PC-9 (cell line): ENCODE measurements around the gene VEZT. TPM values are rescaled to one million over a fixed set of nuclear protein-coding genes. Genes with fewer than 3 reads are reported as not detected.
"Not testable (repeated sequence)": the region's sequence is repeated elsewhere in the genome, so short reads cannot be mapped to it uniquely, and the experiment has no call there.

Source experiments
- BruUV-seq: library from RNA; stranded (reverse); fragments of 400-500 nt; replicated peaks from 2 replicates; lab custom pipeline; 2021; lab: Mats Ljungman, UMichigan
- CTCF ChIA-PET: fragments of 300-600 bp; sonication (Branson Sonifier 250); formaldehyde crosslinking; loops from one replicate; lab custom pipeline; 2022; ENCODE audit warnings: antibody characterized with exemption; lab: Charles Lee
- POLR2A ChIA-PET: fragments of 300-600 bp; sonication (Branson Sonifier 250); formaldehyde crosslinking; loops from one replicate; lab custom pipeline; 2022; ENCODE audit warnings: antibody characterized with exemption; ENCODE audit not compliant: unreplicated experiment; lab: Charles Lee
- DNase-seq, 2 experiments: peaks; one replicate each; pipeline versions ENCODE4 v3.0.0 to v3.0.0-alpha.2; 2015 to 2022; ENCODE audit warnings: mixed read lengths in 1 of 2
- H2AFZ ChIP-seq: fragments of 200-600 bp; sonication (generic); 2 replicates; pipeline ENCODE4 v1.8.1; 2017; ENCODE audit warnings: antibody characterized with exemption
- H3F3A ChIP-seq: fragments of 200-600 bp; sonication (generic); 2 replicates; pipeline ENCODE4 v1.8.1; 2017; ENCODE audit warnings: antibody characterized with exemption, mild to moderate bottlenecking, low read depth; ENCODE audit not compliant: insufficient read depth
- H3K27ac ChIP-seq: fragments of 200-600 bp; sonication (generic); 2 replicates; pipeline ENCODE4 v1.6.1; 2016; ENCODE audit warnings: mixed run types
- H3K27me3 ChIP-seq: fragments of 200-600 bp; sonication (generic); 2 replicates; pipeline ENCODE4 v1.6.1; 2016; ENCODE audit warnings: low read depth, mixed run types; ENCODE audit not compliant: insufficient read depth
- H3K36me3 ChIP-seq: fragments of 200-600 bp; sonication (generic); 2 replicates; pipeline ENCODE4 v1.6.1; 2016; ENCODE audit warnings: low read depth, mixed run types
- H3K4me1 ChIP-seq: fragments of 200-600 bp; sonication (generic); replicated peaks from 2 replicates; pipeline ENCODE4 v1.6.1; 2016; ENCODE audit warnings: mixed run types; ENCODE audit not compliant: insufficient read depth
- H3K4me2 ChIP-seq: fragments of 200-600 bp; sonication (generic); 2 replicates; pipeline ENCODE4 v1.6.1; 2017; ENCODE audit warnings: mixed run types
- H3K4me3 ChIP-seq: fragments of 200-600 bp; sonication (generic); 2 replicates; pipeline ENCODE4 v1.6.1; 2016; ENCODE audit warnings: mixed run types
- H3K79me2 ChIP-seq: fragments of 200-600 bp; sonication (generic); 2 replicates; pipeline ENCODE4 v1.6.1; 2017; ENCODE audit warnings: low read depth, mixed run types
- H3K9me2 ChIP-seq: fragments of 200-600 bp; sonication (generic); 2 replicates; pipeline ENCODE4 v1.8.1; 2017; ENCODE audit warnings: mild to moderate bottlenecking; ENCODE audit not compliant: insufficient read depth
- H3K9me3 ChIP-seq: fragments of 200-600 bp; sonication (generic); 2 replicates; pipeline ENCODE4 v1.8.1; 2016; ENCODE audit warnings: low read depth; ENCODE audit not compliant: insufficient read depth
- H4K20me1 ChIP-seq: fragments of 200-600 bp; sonication (generic); 2 replicates; pipeline ENCODE4 v1.8.1; 2017; ENCODE audit not compliant: insufficient read depth
- CTCF ChIP-seq: fragments of 200-600 bp; sonication (generic); conservative IDR thresholded peaks from 2 replicates; pipeline ENCODE4 v1.6.1; 2017; ENCODE audit warnings: mixed run types, antibody characterized with exemption, mild to moderate bottlenecking, moderate library complexity
- EZH2 ChIP-seq: fragments of 200-600 bp; sonication (generic); IDR thresholded peaks from 2 replicates; pipeline ENCODE4 v1.8.0; 2017; ENCODE audit warnings: antibody characterized with exemption, low read depth
- intact Hi-C: fragments of 100-400 bp; cut with micrococcal nuclease; formaldehyde crosslinking; loops from one replicate; pipeline ENCODE4 v1.10.0; 2022; ENCODE audit not compliant: unreplicated experiment
- total RNA-seq: library from RNA; stranded (reverse); gene quantifications from 2 replicates; pipeline ENCODE4 v1.2.3, GENCODE V29; 2021

VEZT gene
- total RNA-seq, 1 experiment from 2014 or later, result 46.8 TPM

GRCh38 chr12:95321516-95322246, 104.1 kb downstream of the VEZT start:
- H3F3A ChIP-seq, result peaks cover 18% of the 10 kb centered on the region
- H3K27me3 ChIP-seq, result no peaks in the 10 kb centered on the region
- intact Hi-C loops, result no loop called here
- ChIA-PET POLR2A (interaction anchor here (0.7 kb wide), 1 partner anchor 224 kb away, joined by 4 read pairs; no protein-coding TSS in a partner anchor), CTCF (no interaction called here)
- peak in 1 of 2 experiments; percentile 45 for DNase-seq
- H3K4me3 ChIP-seq, result no peak overlapping the region
- no peaks in the 10 kb centered on the region for H4K20me1 ChIP-seq
- no TSS peak for BruUV-seq
- no peaks in the 10 kb centered on the region for H3K9me3 ChIP-seq
- H3K36me3 ChIP-seq, result no peaks in the 10 kb centered on the region
- no peak overlapping the region for H3K27ac ChIP-seq
- H2AFZ ChIP-seq, result no peak overlapping the region
- H3K4me1 ChIP-seq, result peaks cover 65% of the 10 kb centered on the region
- no peak overlapping the region for H3K4me2 ChIP-seq
- H3K9me2 ChIP-seq, result no peaks in the 10 kb centered on the region
- H3K79me2 ChIP-seq, result no peaks in the 10 kb centered on the region
- TF ChIP-seq EZH2, result no peak
- no peak for TF ChIP-seq CTCF

GRCh38 chr12:95322326-95322725, 104.7 kb downstream of the VEZT start:
- Histone ChIP-seq H3K4me2 (no peak overlapping the region), H3K79me2 (no peaks in the 10 kb centered on the region), H3K27ac (no peak overlapping the region), H4K20me1 (no peaks in the 10 kb centered on the region), H3K4me3 (no peak overlapping the region), H3F3A (peaks cover 20% of the 10 kb centered on the region), H2AFZ (no peak overlapping the region), H3K36me3 (no peaks in the 10 kb centered on the region), H3K9me3 (no peaks in the 10 kb centered on the region), H3K27me3 (no peaks in the 10 kb centered on the region), H3K4me1 (peaks cover 64% of the 10 kb centered on the region), H3K9me2 (no peaks in the 10 kb centered on the region)
- no peak for DNase-seq
- intact Hi-C loops, result no loop called here
- TF ChIP-seq EZH2, result no peak
- CTCF ChIA-PET, result no interaction called here
- BruUV-seq, result no TSS peak
- POLR2A ChIA-PET, result no interaction called here

GRCh38 chr12:95323212-95323611, 105.6 kb downstream of the VEZT start:
- Histone ChIP-seq H3K9me2 (no peaks in the 10 kb centered on the region), H3K4me3 (no peak overlapping the region), H3K27me3 (no peaks in the 10 kb centered on the region), H3F3A (peaks cover 13% of the 10 kb centered on the region; the same call in 1 of the 2 replicates), H3K4me1 (peaks cover 56% of the 10 kb centered on the region), H3K27ac (no peak overlapping the region), H3K79me2 (no peaks in the 10 kb centered on the region), H3K4me2 (no peak overlapping the region), H2AFZ (no peak overlapping the region), H3K36me3 (no peaks in the 10 kb centered on the region), H3K9me3 (no peaks in the 10 kb centered on the region), H4K20me1 (no peaks in the 10 kb centered on the region)
- intact Hi-C loops, result no loop called here
- POLR2A ChIA-PET, result interaction anchor here (0.7 kb wide), 1 partner anchor 131 kb away, joined by 3 read pairs; no protein-coding TSS in a partner anchor
- BruUV-seq, result no TSS peak
- TF ChIP-seq CTCF (no peak), EZH2 (no peak)
- no peak for DNase-seq
- CTCF ChIA-PET, result no interaction called here

GRCh38 chr12:95324246-95324645, 106.6 kb downstream of the VEZT start:
- H3K4me2 ChIP-seq, POLR2A ChIA-PET, H3K79me2 ChIP-seq, H3K9me2 ChIP-seq, intact Hi-C loops, H3F3A ChIP-seq, H3K27ac ChIP-seq, H2AFZ ChIP-seq, BruUV-seq, H4K20me1 ChIP-seq, H3K4me3 ChIP-seq, H3K27me3 ChIP-seq, CTCF ChIA-PET, DNase-seq, H3K36me3 ChIP-seq, H3K9me3 ChIP-seq: not testable (repeated sequence)
- H3K4me1 ChIP-seq, result peaks cover 45% of the 10 kb centered on the region
